ENCODE results near the gene SULT1A4. TPM values are rescaled to one million over a fixed set of nuclear protein-coding genes. Genes with fewer than 3 reads are reported as not detected.
"Not testable (repeated sequence)": the region's sequence is repeated elsewhere in the genome, so short reads cannot be mapped to it uniquely, and the experiment has no call there.

SULT1A4 gene
- total RNA-seq: 4.7 TPM
- polyA plus RNA-seq: 14.9 TPM
- long read RNA-seq, donor 1: 0 reads
- long read RNA-seq, donor 2: 0 reads
- long read RNA-seq, donor 3, partial matches to known transcripts: 0 of 1 reads
- long read RNA-seq, donor 3, other reads (novel, unspliced or antisense): 0 of 1 reads
- long read RNA-seq, donor 4, partial matches to known transcripts: 0 of 1 reads
- long read RNA-seq, donor 4, other reads (novel, unspliced or antisense): 0 of 1 reads
- long read RNA-seq, donor 5, partial matches to known transcripts: 0 of 3 reads
- long read RNA-seq, donor 5, other reads (novel, unspliced or antisense): 0 of 3 reads
- long read RNA-seq, donor 6: 0 reads
- long read RNA-seq, donor 7: 0 reads
- long read RNA-seq, donor 8: 0 reads
- long read RNA-seq, donor 9, partial matches to known transcripts: 0 of 1 reads
- long read RNA-seq, donor 9, other reads (novel, unspliced or antisense): 0 of 1 reads
- long read RNA-seq, donor 10: 0 reads

GRCh38 chr16:29459706-29460646, at the start of gene SULT1A4:
Gene SULT1A4 (plus strand): TSS chr16:29459913. CDS start chr16:29461386, 1,473 bp downstream.
- not testable (repeated sequence) for H3K27ac ChIP-seq (ENCODE audit: low read depth in 1 of 2, low read length in 1 of 2); H3K9me3 ChIP-seq (ENCODE audit: control insufficient read depth in 2 of 2, insufficient read depth in 1 of 2, low read length in 1 of 2); H3K4me1 ChIP-seq (ENCODE audit: control insufficient read depth in 2 of 2, insufficient read depth in 2 of 2, low read length in 2 of 2); H3K4me3 ChIP-seq (ENCODE audit: low read length in 2 of 2); H3K36me3 ChIP-seq (ENCODE audit: control insufficient read depth in 2 of 2, insufficient read depth in 2 of 2, low read length in 1 of 2); H3K27me3 ChIP-seq (ENCODE audit: control insufficient read depth in 2 of 2, insufficient read depth in 1 of 2, low read length in 1 of 2); DNase-seq (ENCODE audit: low read depth in 6 of 9, low spot score in 9 of 9)
- WGBS: no CpG with 5 or more reads among the region's 13 CpGs

- not testable (repeated sequence) for H3K9me3 ChIP-seq (ENCODE audit: control insufficient read depth in 2 of 2, insufficient read depth in 1 of 2, low read length in 1 of 2); H3K27me3 ChIP-seq (ENCODE audit: control insufficient read depth in 2 of 2, insufficient read depth in 1 of 2, low read length in 1 of 2); H3K4me3 ChIP-seq (ENCODE audit: low read length in 2 of 2); H3K4me1 ChIP-seq (ENCODE audit: control insufficient read depth in 2 of 2, insufficient read depth in 2 of 2, low read length in 2 of 2); H3K36me3 ChIP-seq (ENCODE audit: control insufficient read depth in 2 of 2, insufficient read depth in 2 of 2, low read length in 1 of 2); H3K27ac ChIP-seq (ENCODE audit: low read depth in 1 of 2, low read length in 1 of 2); DNase-seq (ENCODE audit: low read depth in 6 of 9, low spot score in 9 of 9)
- WGBS: 97% methylated on average over 2 of the region's 2 CpGs
These were observed 36.1 kb upstream of the SULT1A4 start for GRCh38 chr16:29423587-29423986.

- H3K4me3 ChIP-seq (ENCODE audit: low read length in 2 of 2): not testable (repeated sequence)
- WGBS: 96% methylated on average over 3 of the region's 3 CpGs
These were observed 34.3 kb upstream of the SULT1A4 start for GRCh38 chr16:29425390-29425789.

GRCh38 chr16:29453754-29454153, 6.0 kb upstream of the SULT1A4 start:
- H3K9me3 ChIP-seq (ENCODE audit: control insufficient read depth in 2 of 2, insufficient read depth in 1 of 2, low read length in 1 of 2); H3K27me3 ChIP-seq (ENCODE audit: control insufficient read depth in 2 of 2, insufficient read depth in 1 of 2, low read length in 1 of 2); DNase-seq (ENCODE audit: low read depth in 6 of 9, low spot score in 9 of 9); H3K4me1 ChIP-seq (ENCODE audit: control insufficient read depth in 2 of 2, insufficient read depth in 2 of 2, low read length in 2 of 2); H3K36me3 ChIP-seq (ENCODE audit: control insufficient read depth in 2 of 2, insufficient read depth in 2 of 2, low read length in 1 of 2); H3K27ac ChIP-seq (ENCODE audit: low read depth in 1 of 2, low read length in 1 of 2); H3K4me3 ChIP-seq (ENCODE audit: low read length in 2 of 2): not testable (repeated sequence)
- WGBS: no CpG with 5 or more reads among the region's 21 CpGs

More at GRCh38 chr16:29425390-29425789, 34.3 kb upstream of the SULT1A4 start:
- H3K36me3 ChIP-seq (ENCODE audit: control insufficient read depth in 2 of 2, insufficient read depth in 2 of 2, low read length in 1 of 2); H3K9me3 ChIP-seq (ENCODE audit: control insufficient read depth in 2 of 2, insufficient read depth in 1 of 2, low read length in 1 of 2); H3K27me3 ChIP-seq (ENCODE audit: control insufficient read depth in 2 of 2, insufficient read depth in 1 of 2, low read length in 1 of 2); H3K27ac ChIP-seq (ENCODE audit: low read depth in 1 of 2, low read length in 1 of 2); DNase-seq (ENCODE audit: low read depth in 6 of 9, low spot score in 9 of 9); H3K4me1 ChIP-seq (ENCODE audit: control insufficient read depth in 2 of 2, insufficient read depth in 2 of 2, low read length in 2 of 2): not testable (repeated sequence)

- H3K4me1 ChIP-seq (ENCODE audit: control insufficient read depth in 2 of 2, insufficient read depth in 2 of 2, low read length in 2 of 2); H3K36me3 ChIP-seq (ENCODE audit: control insufficient read depth in 2 of 2, insufficient read depth in 2 of 2, low read length in 1 of 2); H3K4me3 ChIP-seq (ENCODE audit: low read length in 2 of 2); H3K27me3 ChIP-seq (ENCODE audit: control insufficient read depth in 2 of 2, insufficient read depth in 1 of 2, low read length in 1 of 2); H3K27ac ChIP-seq (ENCODE audit: low read depth in 1 of 2, low read length in 1 of 2); H3K9me3 ChIP-seq (ENCODE audit: control insufficient read depth in 2 of 2, insufficient read depth in 1 of 2, low read length in 1 of 2); DNase-seq (ENCODE audit: low read depth in 6 of 9, low spot score in 9 of 9): not testable (repeated sequence)
- no CpG with 5 or more reads among the region's 33 CpGs for WGBS
These were observed 5.4 kb upstream of the SULT1A4 start, which contains the start of the genes BOLA2 and SLX1B for GRCh38 chr16:29454269-29454668. Gene BOLA2 (minus strand): TSS chr16:29454351. CDS start chr16:29454253, 98 bp downstream. Gene SLX1B (plus strand): TSS chr16:29454533.

- H3K27me3 ChIP-seq (ENCODE audit: control insufficient read depth in 2 of 2, insufficient read depth in 1 of 2, low read length in 1 of 2); H3K27ac ChIP-seq (ENCODE audit: low read depth in 1 of 2, low read length in 1 of 2); H3K4me1 ChIP-seq (ENCODE audit: control insufficient read depth in 2 of 2, insufficient read depth in 2 of 2, low read length in 2 of 2); H3K9me3 ChIP-seq (ENCODE audit: control insufficient read depth in 2 of 2, insufficient read depth in 1 of 2, low read length in 1 of 2); H3K36me3 ChIP-seq (ENCODE audit: control insufficient read depth in 2 of 2, insufficient read depth in 2 of 2, low read length in 1 of 2); DNase-seq (ENCODE audit: low read depth in 6 of 9, low spot score in 9 of 9); H3K4me3 ChIP-seq (ENCODE audit: low read length in 2 of 2): not testable (repeated sequence)
- WGBS: no CpG with 5 or more reads among the region's 29 CpGs
These were observed 4.9 kb upstream of the SULT1A4 start for GRCh38 chr16:29454828-29455227.

- not testable (repeated sequence) for H3K27ac ChIP-seq (ENCODE audit: low read depth in 1 of 2, low read length in 1 of 2)
These were observed 2.1 kb upstream of the SULT1A4 start for GRCh38 chr16:29457660-29458059.

GRCh38 chr16:29460647-29461030, 926 bp downstream of the SULT1A4 start:
- not testable (repeated sequence) for H3K36me3 ChIP-seq (ENCODE audit: control insufficient read depth in 2 of 2, insufficient read depth in 2 of 2, low read length in 1 of 2); H3K27me3 ChIP-seq (ENCODE audit: control insufficient read depth in 2 of 2, insufficient read depth in 1 of 2, low read length in 1 of 2); H3K4me3 ChIP-seq (ENCODE audit: low read length in 2 of 2); H3K4me1 ChIP-seq (ENCODE audit: control insufficient read depth in 2 of 2, insufficient read depth in 2 of 2, low read length in 2 of 2); H3K27ac ChIP-seq (ENCODE audit: low read depth in 1 of 2, low read length in 1 of 2); DNase-seq (ENCODE audit: low read depth in 6 of 9, low spot score in 9 of 9); H3K9me3 ChIP-seq (ENCODE audit: control insufficient read depth in 2 of 2, insufficient read depth in 1 of 2, low read length in 1 of 2)
- no CpG with 5 or more reads among the region's 9 CpGs for WGBS

More at GRCh38 chr16:29457660-29458059, 2.1 kb upstream of the SULT1A4 start:
- H3K9me3 ChIP-seq (ENCODE audit: control insufficient read depth in 2 of 2, insufficient read depth in 1 of 2, low read length in 1 of 2); H3K4me3 ChIP-seq (ENCODE audit: low read length in 2 of 2); H3K27me3 ChIP-seq (ENCODE audit: control insufficient read depth in 2 of 2, insufficient read depth in 1 of 2, low read length in 1 of 2); H3K4me1 ChIP-seq (ENCODE audit: control insufficient read depth in 2 of 2, insufficient read depth in 2 of 2, low read length in 2 of 2); DNase-seq (ENCODE audit: low read depth in 6 of 9, low spot score in 9 of 9); H3K36me3 ChIP-seq (ENCODE audit: control insufficient read depth in 2 of 2, insufficient read depth in 2 of 2, low read length in 1 of 2): not testable (repeated sequence)
- WGBS: 100% methylated on average over 1 of the region's 2 CpGs

All from thymus (tissue), 14 donors.